Measurements from ENCODE around the gene HNRNPL.
"Not testable (repeated sequence)": the region's sequence is repeated elsewhere in the genome, so short reads cannot be mapped to it uniquely, and the experiment has no call there.

Gene HNRNPL

GRCh38 chr19:38862321-38863059 is 12.7 kb upstream of the HNRNPL start:
- ATAC-seq (ENCODE audit: low read depth) (peak; percentile 55), DNase-seq (ENCODE audit: low spot score) (no peak)
- no peaks in the 10 kb centered on the region for H3K9me3 ChIP-seq (ENCODE audit: severe bottlenecking)
- no peak for TF ChIP-seq CTCF (IDR thresholded peaks at IDR 0.05; ENCODE audit: poor library complexity, severe bottlenecking)
- H3K4me1 ChIP-seq (ENCODE audit: insufficient read depth, poor library complexity, severe bottlenecking): peaks cover 2% of the 10 kb centered on the region
- peak overlapping the region; percentile 8 for H3K27ac ChIP-seq (ENCODE audit: poor library complexity, severe bottlenecking)
- H3K27me3 ChIP-seq (ENCODE audit: insufficient read depth, poor library complexity, severe bottlenecking): no peaks in the 10 kb centered on the region
- no peak overlapping the region for H3K4me3 ChIP-seq (ENCODE audit: severe bottlenecking)
- no peaks in the 10 kb centered on the region for H3K36me3 ChIP-seq (ENCODE audit: low read depth)

- H3K9me3 ChIP-seq (ENCODE audit: severe bottlenecking): no peaks in the 10 kb centered on the region
- DNase-seq (ENCODE audit: low spot score) (no peak), ATAC-seq (ENCODE audit: low read depth) (no peak)
- peaks cover 2% of the 10 kb centered on the region for H3K4me1 ChIP-seq (ENCODE audit: insufficient read depth, poor library complexity, severe bottlenecking)
- TF ChIP-seq CTCF (IDR thresholded peaks at IDR 0.05; ENCODE audit: poor library complexity, severe bottlenecking): no peak
- no peaks in the 10 kb centered on the region for H3K27me3 ChIP-seq (ENCODE audit: insufficient read depth, poor library complexity, severe bottlenecking)
- H3K27ac ChIP-seq (ENCODE audit: poor library complexity, severe bottlenecking): no peak overlapping the region
- H3K4me3 ChIP-seq (ENCODE audit: severe bottlenecking): no peak overlapping the region
- no peaks in the 10 kb centered on the region for H3K36me3 ChIP-seq (ENCODE audit: low read depth)
Observed at GRCh38 chr19:38861368-38861767, 11.6 kb upstream of the HNRNPL start.

- H3K27ac ChIP-seq (ENCODE audit: poor library complexity, severe bottlenecking); H3K36me3 ChIP-seq (ENCODE audit: low read depth); ATAC-seq (ENCODE audit: low read depth); H3K4me3 ChIP-seq (ENCODE audit: severe bottlenecking); DNase-seq (ENCODE audit: low spot score); H3K27me3 ChIP-seq (ENCODE audit: insufficient read depth, poor library complexity, severe bottlenecking); H3K4me1 ChIP-seq (ENCODE audit: insufficient read depth, poor library complexity, severe bottlenecking); H3K9me3 ChIP-seq (ENCODE audit: severe bottlenecking): not testable (repeated sequence)
Observed at GRCh38 chr19:38859631-38860204, 9.9 kb upstream of the HNRNPL start.

- DNase-seq (ENCODE audit: low spot score) (no peak), ATAC-seq (ENCODE audit: low read depth) (no peak)
- H3K36me3 ChIP-seq (ENCODE audit: low read depth): no peaks in the 10 kb centered on the region
- TF ChIP-seq CTCF (IDR thresholded peaks at IDR 0.05; ENCODE audit: poor library complexity, severe bottlenecking): no peak
- no peak overlapping the region for H3K4me3 ChIP-seq (ENCODE audit: severe bottlenecking)
- H3K9me3 ChIP-seq (ENCODE audit: severe bottlenecking): no peaks in the 10 kb centered on the region
- no peak overlapping the region for H3K27ac ChIP-seq (ENCODE audit: poor library complexity, severe bottlenecking)
- no peaks in the 10 kb centered on the region for H3K27me3 ChIP-seq (ENCODE audit: insufficient read depth, poor library complexity, severe bottlenecking)
- no peaks in the 10 kb centered on the region for H3K4me1 ChIP-seq (ENCODE audit: insufficient read depth, poor library complexity, severe bottlenecking)
Observed at GRCh38 chr19:38856813-38857212, 7.0 kb upstream of the HNRNPL start.

GRCh38 chr19:38855751-38856150 is 6.0 kb upstream of the HNRNPL start:
- not testable (repeated sequence) for H3K4me1 ChIP-seq (ENCODE audit: insufficient read depth, poor library complexity, severe bottlenecking); H3K9me3 ChIP-seq (ENCODE audit: severe bottlenecking); ATAC-seq (ENCODE audit: low read depth); DNase-seq (ENCODE audit: low spot score); H3K36me3 ChIP-seq (ENCODE audit: low read depth); H3K27ac ChIP-seq (ENCODE audit: poor library complexity, severe bottlenecking); H3K27me3 ChIP-seq (ENCODE audit: insufficient read depth, poor library complexity, severe bottlenecking); H3K4me3 ChIP-seq (ENCODE audit: severe bottlenecking)

- H3K36me3 ChIP-seq (ENCODE audit: low read depth); ATAC-seq (ENCODE audit: low read depth); H3K4me3 ChIP-seq (ENCODE audit: severe bottlenecking); DNase-seq (ENCODE audit: low spot score); H3K9me3 ChIP-seq (ENCODE audit: severe bottlenecking); H3K4me1 ChIP-seq (ENCODE audit: insufficient read depth, poor library complexity, severe bottlenecking); H3K27me3 ChIP-seq (ENCODE audit: insufficient read depth, poor library complexity, severe bottlenecking); H3K27ac ChIP-seq (ENCODE audit: poor library complexity, severe bottlenecking): not testable (repeated sequence)
Observed at GRCh38 chr19:38854961-38855360, 5.2 kb upstream of the HNRNPL start.
